Bronchial epithelial cell (primary cell): ENCODE measurements around the gene FKTN. TPM values are rescaled to one million over a fixed set of nuclear protein-coding genes. Genes with fewer than 3 reads are reported as not detected.
A peak's percentile ranks its signal among the peaks of the same experiment; 100 is the strongest.
"Not testable (repeated sequence)": the region's sequence is repeated elsewhere in the genome, so short reads cannot be mapped to it uniquely, and the experiment has no call there.

ENCODE experiments used
- DNase-seq: peaks from one replicate; pipeline ENCODE4 v3.0.0-alpha.2; 2010; ENCODE audit warnings: low read depth
- FAIRE-seq: peaks from 2 replicates; lab custom pipeline; 2011; peaks lifted over from hg19 to GRCh38; lab: Jason Lieb, UNC
- H3K27me3 ChIP-seq: 2 replicates; pipeline ENCODE4 v1.5.1; 2011; ENCODE audit warnings: low read length; ENCODE audit not compliant: control insufficient read depth, insufficient read depth
- H3K36me3 ChIP-seq: 2 replicates; pipeline ENCODE4 v1.5.1; 2011; ENCODE audit warnings: low read length; ENCODE audit not compliant: control insufficient read depth, insufficient read depth
- H3K4me3 ChIP-seq: 2 replicates; pipeline ENCODE4 v1.5.1; 2011; ENCODE audit warnings: mild to moderate bottlenecking, low read depth, low read length, control low read depth
- total RNA-seq: library from RNA; depleted of rRNA; stranded (reverse); fragments of >200 nt; gene quantifications from 2 replicates; pipeline ENCODE4 v1.2.1, GENCODE V29; 2014
- TF ChIP-seq, protein P1 (sequence below): IDR thresholded peaks from 2 replicates; pipeline ENCODE4 v1.5.1; 2011; ENCODE audit warnings: mild to moderate bottlenecking, moderate library complexity, low read length, control low read depth, inconsistent platforms; ENCODE audit not compliant: insufficient read depth, severe bottlenecking

FKTN gene
- 17.0 and 17.9 TPM in 2 replicates for total RNA-seq

DNA sequence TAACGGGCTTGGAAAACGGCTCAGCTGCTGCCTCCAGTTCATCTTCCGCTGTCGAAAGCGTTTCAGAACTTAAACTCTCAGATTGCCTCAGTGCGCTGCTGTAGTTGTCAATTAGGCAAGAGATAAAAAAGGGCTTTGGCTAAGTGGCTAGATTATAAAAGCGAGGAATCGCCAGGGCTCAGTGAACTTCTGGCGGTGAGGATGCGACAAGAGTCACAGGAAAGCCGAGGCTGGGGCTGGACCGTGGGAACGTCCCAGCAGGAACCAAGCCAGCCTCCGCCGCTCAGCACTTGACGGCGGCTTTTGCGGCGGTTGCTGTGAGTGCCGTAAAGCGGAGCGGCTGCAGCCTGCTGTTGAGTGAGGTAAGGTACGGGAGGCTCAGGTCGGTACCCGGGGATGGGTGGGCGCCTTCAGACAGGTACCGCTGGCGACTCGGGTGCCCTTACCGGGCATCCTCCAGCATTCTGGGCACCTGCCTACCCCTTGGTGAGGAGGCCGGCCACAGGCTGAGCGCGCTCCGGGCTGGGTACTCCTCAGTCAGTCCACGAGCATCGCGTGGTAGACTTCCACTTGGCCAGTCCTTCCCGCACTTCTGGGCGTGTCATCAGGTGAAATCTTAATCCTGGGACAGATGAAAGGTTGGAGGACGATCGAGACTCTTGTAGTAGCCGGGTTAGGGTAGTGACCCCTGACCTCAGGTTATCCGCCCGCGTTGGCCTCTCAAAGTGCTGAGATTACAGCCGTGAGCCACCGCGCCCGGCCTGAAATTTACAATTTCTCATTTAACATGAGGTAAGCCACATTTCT, at the start of gene FKTN:
TSS of gene FKTN (plus strand) at position 328 of the 807 bp plus-strand sequence. CDS start 16,902 bp downstream, outside the sequence.
- Histone ChIP-seq H3K36me3 (no peaks in the 10 kb centered on the region), H3K4me3 (peak within 1 kb of the TSS; percentile 77), H3K27me3 (no peaks in the 10 kb centered on the region)
- DNase-seq (peak; percentile 78), FAIRE-seq (no peak)
- TF ChIP-seq, protein P1, sequence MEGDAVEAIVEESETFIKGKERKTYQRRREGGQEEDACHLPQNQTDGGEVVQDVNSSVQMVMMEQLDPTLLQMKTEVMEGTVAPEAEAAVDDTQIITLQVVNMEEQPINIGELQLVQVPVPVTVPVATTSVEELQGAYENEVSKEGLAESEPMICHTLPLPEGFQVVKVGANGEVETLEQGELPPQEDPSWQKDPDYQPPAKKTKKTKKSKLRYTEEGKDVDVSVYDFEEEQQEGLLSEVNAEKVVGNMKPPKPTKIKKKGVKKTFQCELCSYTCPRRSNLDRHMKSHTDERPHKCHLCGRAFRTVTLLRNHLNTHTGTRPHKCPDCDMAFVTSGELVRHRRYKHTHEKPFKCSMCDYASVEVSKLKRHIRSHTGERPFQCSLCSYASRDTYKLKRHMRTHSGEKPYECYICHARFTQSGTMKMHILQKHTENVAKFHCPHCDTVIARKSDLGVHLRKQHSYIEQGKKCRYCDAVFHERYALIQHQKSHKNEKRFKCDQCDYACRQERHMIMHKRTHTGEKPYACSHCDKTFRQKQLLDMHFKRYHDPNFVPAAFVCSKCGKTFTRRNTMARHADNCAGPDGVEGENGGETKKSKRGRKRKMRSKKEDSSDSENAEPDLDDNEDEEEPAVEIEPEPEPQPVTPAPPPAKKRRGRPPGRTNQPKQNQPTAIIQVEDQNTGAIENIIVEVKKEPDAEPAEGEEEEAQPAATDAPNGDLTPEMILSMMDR: no peak

GRCh38 chr9:105508530-105508929, 49.4 kb upstream of the FKTN start:
- H3K4me3 ChIP-seq: no peak overlapping the region
- no peak for FAIRE-seq
- H3K27me3 ChIP-seq: no peaks in the 10 kb centered on the region
- TF ChIP-seq, protein P1: no peak
- peaks cover 1% of the 10 kb centered on the region for H3K36me3 ChIP-seq
- DNase-seq: no peak

GRCh38 chr9:105510024-105510423, 47.9 kb upstream of the FKTN start:
- peak; percentile 74 for DNase-seq

DNA sequence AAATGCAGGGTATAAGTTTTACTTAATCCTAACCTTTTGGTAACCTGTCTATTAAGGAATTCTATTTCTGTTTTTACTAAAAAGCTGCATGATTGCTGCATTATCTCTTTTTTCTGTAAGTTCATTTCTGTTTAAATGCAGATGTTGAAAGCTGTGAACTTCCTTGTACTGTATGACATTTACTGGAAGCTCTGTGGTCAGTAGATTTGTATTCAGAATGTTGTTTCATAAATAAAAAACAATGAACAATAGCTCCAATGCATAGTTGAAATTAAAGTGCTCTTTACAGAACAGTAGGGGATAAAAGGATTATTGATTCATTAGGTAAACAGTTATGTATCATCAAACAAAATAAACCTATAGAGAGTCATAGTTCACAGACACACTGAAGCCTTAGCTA, 46.5 kb upstream of the FKTN start:
- Histone ChIP-seq H3K36me3 (peaks cover 1% of the 10 kb centered on the region), H3K27me3 (no peaks in the 10 kb centered on the region), H3K4me3 (no peak overlapping the region)
- DNase-seq (no peak), FAIRE-seq (no peak)
- TF ChIP-seq, protein P1: no peak

More at GRCh38 chr9:105510024-105510423, 47.9 kb upstream of the FKTN start:
- Histone ChIP-seq H3K27me3 (no peaks in the 10 kb centered on the region), H3K4me3 (no peak overlapping the region), H3K36me3 (peaks cover 1% of the 10 kb centered on the region)
- TF ChIP-seq, protein P1: no peak
- FAIRE-seq: no peak

DNA sequence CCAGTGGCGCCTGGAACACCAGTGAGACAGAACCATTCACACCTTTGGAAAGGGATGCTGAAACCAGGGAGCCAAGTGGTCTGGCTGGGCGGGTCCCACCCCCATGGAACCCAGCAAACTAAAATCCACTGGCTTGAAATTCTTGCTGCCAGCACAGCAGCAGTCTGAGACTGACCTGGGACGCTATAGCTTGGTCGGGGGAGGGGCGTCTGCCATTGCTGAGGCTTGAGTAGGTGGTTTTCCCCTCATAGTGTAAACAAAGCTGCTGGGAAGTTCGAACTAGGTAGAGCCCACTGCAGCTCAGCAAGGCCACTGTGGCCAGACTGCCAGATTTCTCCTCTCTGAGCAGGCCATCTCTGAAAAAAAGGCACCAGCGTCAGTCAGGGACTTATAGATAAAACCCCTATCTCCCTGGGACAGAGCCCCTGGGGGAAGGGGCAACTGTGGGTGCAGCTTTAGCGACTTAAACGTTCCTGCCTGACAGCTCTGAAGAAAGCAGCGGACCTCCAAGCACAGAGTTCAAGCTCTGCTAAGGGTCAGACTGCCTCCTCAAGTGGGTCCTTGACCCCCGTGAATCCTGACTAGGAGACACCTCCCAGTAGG, 42.0 kb upstream of the FKTN start:
- DNase-seq (no peak), FAIRE-seq (no peak)
- no peak overlapping the region for H3K4me3 ChIP-seq
- TF ChIP-seq, protein P1: no peak
- no peaks in the 10 kb centered on the region for H3K36me3 ChIP-seq
- no peaks in the 10 kb centered on the region for H3K27me3 ChIP-seq

DNA sequence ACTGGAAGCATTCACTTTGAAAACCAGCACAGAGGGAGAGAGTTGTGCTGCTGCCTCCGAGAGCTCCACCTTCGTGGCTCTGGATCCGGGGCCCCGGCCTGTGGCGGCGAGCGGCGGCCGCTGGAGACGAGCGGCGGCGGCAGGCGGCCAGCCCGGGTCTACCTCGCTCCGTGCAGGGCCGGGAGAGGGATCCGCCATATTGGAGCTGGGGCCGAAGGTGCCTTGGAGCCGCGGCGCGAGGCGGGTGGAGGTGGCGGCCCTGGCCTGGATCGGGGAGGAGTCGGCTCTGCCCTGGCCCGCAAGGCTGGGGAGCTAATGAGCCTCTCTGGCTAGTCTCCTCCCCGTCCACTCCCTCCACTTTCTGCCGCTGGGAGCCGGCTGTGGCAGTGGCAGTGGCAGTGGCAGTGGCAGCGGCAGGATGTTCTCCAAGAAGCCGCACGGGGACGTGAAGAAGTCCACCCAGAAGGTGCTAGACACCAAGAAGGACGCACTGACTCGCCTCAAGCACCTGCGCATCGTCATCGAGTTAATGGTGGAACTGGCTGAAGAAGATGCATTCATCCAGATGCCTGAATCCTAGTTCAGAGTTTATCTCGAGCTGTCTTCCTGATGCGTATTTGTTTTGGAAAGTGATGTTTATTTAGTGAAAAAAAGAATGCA, 38.1 kb upstream of the FKTN start:
- not testable (repeated sequence) for H3K36me3 ChIP-seq, FAIRE-seq, DNase-seq, H3K27me3 ChIP-seq
- H3K4me3 ChIP-seq: peak overlapping the region; percentile 31

DNA sequence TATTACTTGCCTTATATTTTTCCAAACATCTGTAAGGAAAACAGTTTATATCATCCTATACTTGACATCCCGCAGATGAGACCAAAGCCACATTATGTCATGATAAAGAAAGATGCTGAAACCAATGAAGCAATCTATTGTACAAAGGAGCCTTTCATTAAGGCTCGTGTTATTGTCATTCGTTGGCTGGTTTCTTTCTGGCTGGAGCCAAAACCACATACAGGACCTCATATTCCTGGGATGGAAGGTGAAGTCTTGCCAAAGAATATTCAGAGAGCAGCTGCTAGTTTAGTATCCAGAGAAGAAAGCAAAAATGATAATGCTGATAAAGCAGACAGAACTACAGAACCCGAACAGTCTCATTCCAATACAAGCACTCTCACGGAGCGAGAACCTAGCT, 36.9 kb upstream of the FKTN start:
- not testable (repeated sequence) for H3K4me3 ChIP-seq, FAIRE-seq, DNase-seq

DNA sequence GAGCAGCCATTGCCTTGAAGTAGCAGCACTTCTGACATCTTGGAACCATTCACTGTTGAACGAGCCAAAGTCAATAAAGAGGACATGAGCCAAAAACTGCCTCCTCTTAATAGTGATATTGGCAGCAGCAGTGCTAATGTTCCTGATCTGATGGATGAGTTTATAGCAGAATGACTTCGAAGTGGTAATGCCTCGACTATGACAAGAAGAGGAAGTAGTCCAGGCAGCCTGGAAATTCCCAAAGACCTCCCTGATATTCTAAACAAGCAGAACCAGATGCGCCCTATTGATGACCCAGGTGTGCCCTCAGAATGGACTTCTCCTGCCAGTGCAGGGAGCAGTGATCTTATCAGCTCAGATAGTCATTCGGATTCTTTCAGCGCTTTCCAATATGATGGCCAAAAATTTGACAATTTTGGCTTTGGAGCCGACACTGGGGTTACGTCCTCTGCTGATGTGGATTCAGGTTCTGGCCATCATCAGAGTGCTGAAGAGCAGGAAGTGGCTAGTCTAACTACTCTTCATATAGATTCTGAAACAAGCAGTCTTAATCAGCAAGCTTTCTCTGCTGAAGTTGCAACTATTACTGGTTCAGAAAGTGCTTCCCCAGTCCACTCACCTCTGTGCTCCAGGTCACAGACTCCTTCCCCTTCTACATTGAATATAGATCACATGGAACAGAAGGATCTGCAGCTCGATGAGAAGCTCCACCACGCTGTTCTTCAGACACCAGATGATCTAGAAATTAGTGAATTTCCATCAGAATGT, 35.1 kb upstream of the FKTN start:
- peak; percentile 68 for FAIRE-seq
- H3K27me3 ChIP-seq, H3K36me3 ChIP-seq, H3K4me3 ChIP-seq, DNase-seq: not testable (repeated sequence)

More for the DNA sequence above, 36.9 kb upstream of the FKTN start:
- H3K36me3 ChIP-seq, H3K27me3 ChIP-seq: not testable (repeated sequence)
